ENCODE measurements around the gene GLOD5. TPM values are rescaled to one million over a fixed set of nuclear protein-coding genes. Genes with fewer than 3 reads are reported as not detected.

Gene GLOD5
- polyA plus RNA-seq, 4 donors: 4.4 to 56.1 (median 22.1) TPM

GRCh38 chrX:48802089-48802904, 40.8 kb downstream of the GLOD5 start:
- WGBS, 3 donors: 4 to 44% (median 10%) methylated on average over 29 to 40 of the region's 40 CpGs
- no peak for FAIRE-seq
- H3K9me3 ChIP-seq (ENCODE audit: control insufficient read depth in 2 of 2, insufficient read depth in 1 of 2, low read depth in 1 of 2, low read length in 1 of 2): no peaks in the 10 kb centered on the region
- H3K27ac ChIP-seq (ENCODE audit: low read depth in 1 of 3, low read length in 2 of 3): peak overlapping the region; percentile 83 to 100 (median 100)
- no peaks in the 10 kb centered on the region for H3K27me3 ChIP-seq (ENCODE audit: control insufficient read depth in 3 of 3, insufficient read depth in 3 of 3, low read length in 3 of 3)
- H3K36me3 ChIP-seq (ENCODE audit: control insufficient read depth in 3 of 3, insufficient read depth in 2 of 3, low read depth in 1 of 3, low read length in 3 of 3): peaks cover 0 to 16% (median 3%) of the 10 kb centered on the region in 3 donors
- DNase-seq: peak; percentile 88 to 90
- H3K4me1 ChIP-seq (ENCODE audit: control insufficient read depth in 3 of 3, insufficient read depth in 2 of 3, low read depth in 1 of 3, low read length in 2 of 3): peaks cover 0 to 10% (median 0%) of the 10 kb centered on the region in 3 donors
- H3K4me3 ChIP-seq (ENCODE audit: low read depth in 1 of 3, low read length in 3 of 3): peak overlapping the region; percentile 30 to 78 (median 43)

- H3K36me3 ChIP-seq (ENCODE audit: control insufficient read depth in 3 of 3, insufficient read depth in 2 of 3, low read depth in 1 of 3, low read length in 3 of 3): peaks cover 0 to 18% (median 3%) of the 10 kb centered on the region in 3 donors
- no peaks in the 10 kb centered on the region for H3K27me3 ChIP-seq (ENCODE audit: control insufficient read depth in 3 of 3, insufficient read depth in 3 of 3, low read length in 3 of 3)
- H3K9me3 ChIP-seq (ENCODE audit: control insufficient read depth in 2 of 2, insufficient read depth in 1 of 2, low read depth in 1 of 2, low read length in 1 of 2): no peaks in the 10 kb centered on the region
- DNase-seq (no peak), FAIRE-seq (no peak)
- WGBS, 3 donors: 28 to 38% (median 36%) methylated on average over 4 of the region's 4 CpGs
- peaks cover 0 to 10% (median 0%) of the 10 kb centered on the region in 3 donors for H3K4me1 ChIP-seq (ENCODE audit: control insufficient read depth in 3 of 3, insufficient read depth in 2 of 3, low read depth in 1 of 3, low read length in 2 of 3)
- peak overlapping the region in 2 of 3 donors; percentile 100 for H3K27ac ChIP-seq (ENCODE audit: low read depth in 1 of 3, low read length in 2 of 3)
- H3K4me3 ChIP-seq (ENCODE audit: low read depth in 1 of 3, low read length in 3 of 3): peak overlapping the region; percentile 30 to 78 (median 43)
Measured at GRCh38 chrX:48802905-48803200, 41.3 kb downstream of the GLOD5 start.

DNA sequence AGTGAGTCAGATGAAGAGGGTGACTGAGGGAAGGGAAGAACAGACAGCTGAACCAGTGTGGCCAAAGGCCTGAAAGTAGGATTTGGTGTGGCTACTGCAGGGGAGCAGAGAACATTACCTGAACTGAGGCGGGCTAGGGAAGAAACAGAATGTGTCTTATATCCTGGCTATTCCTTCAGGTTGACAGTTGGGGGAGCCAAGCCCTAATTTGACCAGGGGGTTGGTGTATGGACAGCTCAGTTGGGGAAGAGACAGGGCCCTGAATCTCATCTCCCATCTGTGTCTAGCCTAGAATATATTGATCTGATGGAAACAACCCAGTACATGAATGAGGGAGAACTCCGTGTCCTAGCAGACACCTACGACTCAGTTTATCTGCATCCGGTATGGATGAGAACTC, 44.5 kb downstream of the GLOD5 start:
- H3K4me1 ChIP-seq (ENCODE audit: control insufficient read depth in 3 of 3, insufficient read depth in 2 of 3, low read depth in 1 of 3, low read length in 2 of 3): peaks cover 0 to 6% (median 0%) of the 10 kb centered on the region in 3 donors
- no peak for DNase-seq
- H3K4me3 ChIP-seq (ENCODE audit: low read depth in 1 of 3, low read length in 3 of 3): no peak overlapping the region
- peaks cover 0 to 21% (median 5%) of the 10 kb centered on the region in 3 donors for H3K36me3 ChIP-seq (ENCODE audit: control insufficient read depth in 3 of 3, insufficient read depth in 2 of 3, low read depth in 1 of 3, low read length in 3 of 3)
- H3K27me3 ChIP-seq (ENCODE audit: control insufficient read depth in 3 of 3, insufficient read depth in 3 of 3, low read length in 3 of 3): no peaks in the 10 kb centered on the region
- H3K9me3 ChIP-seq (ENCODE audit: control insufficient read depth in 2 of 2, insufficient read depth in 1 of 2, low read depth in 1 of 2, low read length in 1 of 2): no peaks in the 10 kb centered on the region
- 83 to 97% (median 93%) methylated on average over 4 of the region's 4 CpGs for WGBS, 3 donors
- H3K27ac ChIP-seq (ENCODE audit: low read depth in 1 of 3, low read length in 2 of 3): no peak overlapping the region
- FAIRE-seq: no peak

DNA sequence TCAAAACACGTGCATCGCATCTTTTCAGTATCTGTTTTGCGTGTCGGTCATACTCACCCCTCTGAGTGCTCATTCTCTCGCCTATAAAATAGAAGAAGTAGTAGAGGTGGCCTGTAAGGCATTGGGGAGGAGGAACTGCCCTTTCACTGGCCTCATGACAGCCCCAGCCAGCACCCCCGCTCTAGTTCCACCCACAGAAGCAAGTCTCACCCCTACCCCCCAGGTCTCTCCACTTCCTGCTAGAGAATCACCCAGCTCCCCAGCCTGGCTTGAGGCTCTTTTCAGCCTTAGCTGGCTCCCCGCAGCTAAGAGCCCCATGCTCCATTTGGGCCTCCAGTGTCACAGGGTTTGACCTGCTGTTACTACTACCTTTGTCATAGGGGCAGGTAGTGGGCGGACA, 52.1 kb downstream of the GLOD5 start:
- Histone ChIP-seq H3K36me3 (ENCODE audit: control insufficient read depth in 3 of 3, insufficient read depth in 2 of 3, low read depth in 1 of 3, low read length in 3 of 3) (peaks cover 0 to 49% (median 0%) of the 10 kb centered on the region in 3 donors), H3K9me3 (ENCODE audit: control insufficient read depth in 2 of 2, insufficient read depth in 1 of 2, low read depth in 1 of 2, low read length in 1 of 2) (no peaks in the 10 kb centered on the region), H3K4me3 (ENCODE audit: low read depth in 1 of 3, low read length in 3 of 3) (no peak overlapping the region), H3K4me1 (ENCODE audit: control insufficient read depth in 3 of 3, insufficient read depth in 2 of 3, low read depth in 1 of 3, low read length in 2 of 3) (no peaks in the 10 kb centered on the region), H3K27ac (ENCODE audit: low read depth in 1 of 3, low read length in 2 of 3) (no peak overlapping the region), H3K27me3 (ENCODE audit: control insufficient read depth in 3 of 3, insufficient read depth in 3 of 3, low read length in 3 of 3) (no peaks in the 10 kb centered on the region)
- FAIRE-seq (no peak), DNase-seq (no peak)
- 88 to 94% (median 89%) methylated on average over 8 of the region's 8 CpGs for WGBS, 3 donors

DNA sequence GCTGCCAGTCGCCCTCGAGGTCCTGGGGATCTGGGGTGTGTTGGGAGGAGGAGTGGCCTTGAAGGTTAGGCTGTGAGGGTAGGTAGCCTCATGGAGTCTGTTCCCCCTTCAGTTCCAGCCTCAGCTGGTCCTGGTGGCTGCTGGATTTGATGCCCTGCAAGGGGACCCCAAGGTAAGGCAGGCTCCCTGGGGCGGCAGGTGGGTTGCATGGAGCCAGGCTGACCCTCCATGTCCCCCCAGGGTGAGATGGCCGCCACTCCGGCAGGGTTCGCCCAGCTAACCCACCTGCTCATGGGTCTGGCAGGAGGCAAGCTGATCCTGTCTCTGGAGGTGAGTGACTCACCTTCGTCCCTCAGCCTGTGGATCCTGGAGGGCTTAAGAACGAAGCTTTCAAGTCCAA, 53.2 kb downstream of the GLOD5 start:
- Histone ChIP-seq H3K27me3 (ENCODE audit: control insufficient read depth in 3 of 3, insufficient read depth in 3 of 3, low read length in 3 of 3) (no peaks in the 10 kb centered on the region), H3K4me1 (ENCODE audit: control insufficient read depth in 3 of 3, insufficient read depth in 2 of 3, low read depth in 1 of 3, low read length in 2 of 3) (no peaks in the 10 kb centered on the region), H3K27ac (ENCODE audit: low read depth in 1 of 3, low read length in 2 of 3) (no peak overlapping the region), H3K4me3 (ENCODE audit: low read depth in 1 of 3, low read length in 3 of 3) (no peak overlapping the region), H3K9me3 (ENCODE audit: control insufficient read depth in 2 of 2, insufficient read depth in 1 of 2, low read depth in 1 of 2, low read length in 1 of 2) (no peaks in the 10 kb centered on the region), H3K36me3 (ENCODE audit: control insufficient read depth in 3 of 3, insufficient read depth in 2 of 3, low read depth in 1 of 3, low read length in 3 of 3) (peaks cover 0 to 52% (median 0%) of the 10 kb centered on the region in 3 donors)
- FAIRE-seq (no peak), DNase-seq (no peak)
- WGBS, 3 donors: 67 to 93% (median 79%) methylated on average over 2 to 8 of the region's 8 CpGs

DNA sequence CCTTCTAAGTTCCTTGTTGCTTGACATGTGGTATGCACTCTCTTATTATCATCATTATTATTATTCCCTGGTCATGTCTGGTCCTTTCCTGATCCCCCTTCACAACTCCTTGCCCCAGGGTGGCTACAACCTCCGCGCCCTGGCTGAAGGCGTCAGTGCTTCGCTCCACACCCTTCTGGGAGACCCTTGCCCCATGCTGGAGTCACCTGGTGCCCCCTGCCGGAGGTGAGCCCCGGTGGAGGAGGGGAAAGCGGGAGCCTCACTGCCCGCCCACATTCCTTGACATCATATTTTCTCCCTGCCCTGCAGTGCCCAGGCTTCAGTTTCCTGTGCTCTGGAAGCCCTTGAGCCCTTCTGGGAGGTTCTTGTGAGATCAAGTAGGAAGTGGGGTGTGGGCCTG, 53.7 kb downstream of the GLOD5 start:
- Histone ChIP-seq H3K27me3 (ENCODE audit: control insufficient read depth in 3 of 3, insufficient read depth in 3 of 3, low read length in 3 of 3) (no peaks in the 10 kb centered on the region), H3K36me3 (ENCODE audit: control insufficient read depth in 3 of 3, insufficient read depth in 2 of 3, low read depth in 1 of 3, low read length in 3 of 3) (peaks cover 0 to 55% (median 0%) of the 10 kb centered on the region in 3 donors), H3K9me3 (ENCODE audit: control insufficient read depth in 2 of 2, insufficient read depth in 1 of 2, low read depth in 1 of 2, low read length in 1 of 2) (no peaks in the 10 kb centered on the region), H3K4me1 (ENCODE audit: control insufficient read depth in 3 of 3, insufficient read depth in 2 of 3, low read depth in 1 of 3, low read length in 2 of 3) (no peaks in the 10 kb centered on the region), H3K27ac (ENCODE audit: low read depth in 1 of 3, low read length in 2 of 3) (no peak overlapping the region), H3K4me3 (ENCODE audit: low read depth in 1 of 3, low read length in 3 of 3) (no peak overlapping the region)
- FAIRE-seq: no peak
- WGBS, 3 donors: 80 to 88% (median 86%) methylated on average over 8 of the region's 8 CpGs
- DNase-seq: no peak

GRCh38 chrX:48816014-48816810, 54.7 kb downstream of the GLOD5 start:
- FAIRE-seq (no peak), DNase-seq (no peak)
- peaks cover 0 to 59% (median 0%) of the 10 kb centered on the region in 3 donors for H3K36me3 ChIP-seq (ENCODE audit: control insufficient read depth in 3 of 3, insufficient read depth in 2 of 3, low read depth in 1 of 3, low read length in 3 of 3)
- H3K4me3 ChIP-seq (ENCODE audit: low read depth in 1 of 3, low read length in 3 of 3): no peak overlapping the region
- H3K9me3 ChIP-seq (ENCODE audit: control insufficient read depth in 2 of 2, insufficient read depth in 1 of 2, low read depth in 1 of 2, low read length in 1 of 2): no peaks in the 10 kb centered on the region
- H3K27ac ChIP-seq (ENCODE audit: low read depth in 1 of 3, low read length in 2 of 3): no peak overlapping the region
- H3K4me1 ChIP-seq (ENCODE audit: control insufficient read depth in 3 of 3, insufficient read depth in 2 of 3, low read depth in 1 of 3, low read length in 2 of 3): no peaks in the 10 kb centered on the region
- H3K27me3 ChIP-seq (ENCODE audit: control insufficient read depth in 3 of 3, insufficient read depth in 3 of 3, low read length in 3 of 3): no peaks in the 10 kb centered on the region
- WGBS, 3 donors: 91 to 97% (median 94%) methylated on average over 7 to 18 of the region's 18 CpGs

DNA sequence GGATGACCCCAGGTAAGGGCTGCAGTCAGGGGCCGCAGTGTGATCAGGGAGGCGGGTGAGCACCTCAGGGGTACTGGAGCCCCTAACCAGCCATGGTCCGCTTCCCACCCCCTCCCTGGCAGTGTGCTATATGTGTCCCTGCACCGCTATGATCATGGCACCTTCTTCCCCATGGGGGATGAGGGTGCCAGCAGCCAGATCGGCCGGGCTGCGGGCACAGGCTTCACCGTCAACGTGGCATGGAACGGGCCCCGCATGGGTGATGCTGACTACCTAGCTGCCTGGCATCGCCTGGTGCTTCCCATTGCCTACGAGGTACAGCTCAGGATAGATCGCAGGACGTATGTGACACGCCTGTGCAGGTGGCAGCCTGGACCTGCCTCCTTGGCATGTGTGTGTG, 56.6 kb downstream of the GLOD5 start:
- H3K27ac ChIP-seq (ENCODE audit: low read depth in 1 of 3, low read length in 2 of 3): no peak overlapping the region
- H3K4me1 ChIP-seq (ENCODE audit: control insufficient read depth in 3 of 3, insufficient read depth in 2 of 3, low read depth in 1 of 3, low read length in 2 of 3): no peaks in the 10 kb centered on the region
- H3K36me3 ChIP-seq (ENCODE audit: control insufficient read depth in 3 of 3, insufficient read depth in 2 of 3, low read depth in 1 of 3, low read length in 3 of 3): peaks cover 0 to 66% (median 0%) of the 10 kb centered on the region in 3 donors
- FAIRE-seq (no peak), DNase-seq (no peak)
- no peaks in the 10 kb centered on the region for H3K27me3 ChIP-seq (ENCODE audit: control insufficient read depth in 3 of 3, insufficient read depth in 3 of 3, low read length in 3 of 3)
- no peaks in the 10 kb centered on the region for H3K9me3 ChIP-seq (ENCODE audit: control insufficient read depth in 2 of 2, insufficient read depth in 1 of 2, low read depth in 1 of 2, low read length in 1 of 2)
- no peak overlapping the region for H3K4me3 ChIP-seq (ENCODE audit: low read depth in 1 of 3, low read length in 3 of 3)
- WGBS, 3 donors: 90 to 94% (median 92%) methylated on average over 9 to 16 of the region's 16 CpGs

Data from small intestine (tissue), 7 donors.